Measurements from ENCODE around the gene USH1C.

The USH1C gene

GRCh38 chr11:17477361-17477760 is 66.9 kb downstream of the USH1C start:
- TF ChIP-seq CTCF (IDR thresholded peaks at IDR 0.05; ENCODE audit: extremely low read depth, missing control alignments): no peak
- DNase-seq (ENCODE audit: low spot score): no peak

- TF ChIP-seq CTCF (IDR thresholded peaks at IDR 0.05; ENCODE audit: extremely low read depth, missing control alignments): no peak
- no peak for DNase-seq (ENCODE audit: low spot score)
Observed at GRCh38 chr11:17477084-17477333, 67.2 kb downstream of the USH1C start.

- peak; percentile 33 for DNase-seq (ENCODE audit: low spot score)
- no peak for TF ChIP-seq CTCF (IDR thresholded peaks at IDR 0.05; ENCODE audit: extremely low read depth, missing control alignments)
Observed at GRCh38 chr11:17476317-17477083, 67.7 kb downstream of the USH1C start, which contains the start of gene ABCC8. Gene ABCC8 (minus strand): TSS chr11:17476845. CDS start chr11:17476776, 69 bp downstream.

- no peak for DNase-seq (ENCODE audit: low spot score)
- no peak for TF ChIP-seq CTCF (IDR thresholded peaks at IDR 0.05; ENCODE audit: extremely low read depth, missing control alignments)
Observed at GRCh38 chr11:17475666-17476316, 68.4 kb downstream of the USH1C start.

GRCh38 chr11:17473071-17473744 is 71.0 kb downstream of the USH1C start:
- TF ChIP-seq CTCF (IDR thresholded peaks at IDR 0.05; ENCODE audit: extremely low read depth, missing control alignments): no peak
- no peak for DNase-seq (ENCODE audit: low spot score)

GRCh38 chr11:17472467-17472866 is 71.7 kb downstream of the USH1C start:
- TF ChIP-seq CTCF (IDR thresholded peaks at IDR 0.05; ENCODE audit: extremely low read depth, missing control alignments): no peak
- no peak for DNase-seq (ENCODE audit: low spot score)

- no peak for DNase-seq (ENCODE audit: low spot score)
- TF ChIP-seq CTCF (IDR thresholded peaks at IDR 0.05; ENCODE audit: extremely low read depth, missing control alignments): no peak
Observed at GRCh38 chr11:17471501-17471900, 72.7 kb downstream of the USH1C start.

Measured in GM20000 (cell line).